Uterus (tissue), 2 donors: Measurements from ENCODE around the gene PDZD11.

Experiments
- CTCF ChIP-seq, 4 experiments: fragments of 200-600 bp in 2 of 4; fragments of 450-650 bp in 2 of 4; sonication (generic) in 2 of 4; IDR thresholded peaks; one replicate each; pipeline ENCODE4 v1.5.1; 2016 to 2019; ENCODE audit warnings: antibody characterized with exemption in 4 of 4, mild to moderate bottlenecking in 2 of 4, moderate library complexity in 1 of 4
- POLR2A ChIP-seq, 2 donors: fragments of 450-650 bp; IDR thresholded peaks; one replicate each; pipeline ENCODE4 v1.6.1; 2016; ENCODE audit warnings: antibody characterized with exemption in 2 of 2, mild to moderate bottlenecking in 1 of 2, moderate library complexity in 1 of 2

- no peak for TF ChIP-seq CTCF (IDR thresholded peaks at IDR 0.05)
- TF ChIP-seq POLR2A (IDR thresholded peaks at IDR 0.05), result no peak
Observed at GRCh38 chrX:70313503-70313902, 23.8 kb upstream of the PDZD11 start.
